Activated CD4-positive, alpha-beta T cell treated with anti-CD3 and anti-CD28 coated beads for 24 hours (primary cell): ENCODE measurements around the gene ETV6.

Experiments
- DNase-seq, 2 donors: peaks; one replicate each; pipeline ENCODE4 v3.0.0-alpha.2; 2020; ENCODE audit warnings: low read depth in 2 of 2

The ETV6 gene

DNA sequence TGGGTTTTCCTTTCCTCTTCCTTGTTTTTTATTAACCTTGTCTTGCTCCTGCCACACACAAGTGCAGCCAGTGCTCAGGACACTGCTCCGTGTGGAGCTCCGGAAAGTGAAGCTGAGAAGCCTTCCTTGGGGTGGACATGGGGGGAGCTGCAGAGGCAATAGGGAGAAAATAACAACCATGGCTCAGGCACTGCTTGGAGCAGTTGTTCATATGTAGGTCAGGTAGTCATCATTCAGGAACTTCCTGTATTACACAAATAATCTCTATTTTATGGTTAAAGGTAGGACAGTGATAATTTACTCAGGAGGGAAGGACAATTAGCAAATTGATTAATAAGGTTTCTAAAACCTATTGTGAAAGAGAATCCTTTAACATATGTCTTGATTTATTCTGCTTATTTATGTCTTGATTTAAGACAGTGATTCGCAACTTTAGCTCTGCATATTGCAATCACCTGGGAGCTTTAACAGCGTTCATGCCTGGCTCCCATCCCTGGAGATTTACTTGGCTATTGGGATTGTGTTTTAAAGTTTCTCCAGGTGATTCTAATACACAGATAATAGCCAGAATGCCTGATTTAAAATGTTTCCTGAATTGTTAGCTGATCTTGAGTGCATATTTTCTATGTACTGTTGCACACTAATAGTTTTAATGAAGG is 92.1 kb downstream of the ETV6 start:
- DNase-seq, result no peak

DNA sequence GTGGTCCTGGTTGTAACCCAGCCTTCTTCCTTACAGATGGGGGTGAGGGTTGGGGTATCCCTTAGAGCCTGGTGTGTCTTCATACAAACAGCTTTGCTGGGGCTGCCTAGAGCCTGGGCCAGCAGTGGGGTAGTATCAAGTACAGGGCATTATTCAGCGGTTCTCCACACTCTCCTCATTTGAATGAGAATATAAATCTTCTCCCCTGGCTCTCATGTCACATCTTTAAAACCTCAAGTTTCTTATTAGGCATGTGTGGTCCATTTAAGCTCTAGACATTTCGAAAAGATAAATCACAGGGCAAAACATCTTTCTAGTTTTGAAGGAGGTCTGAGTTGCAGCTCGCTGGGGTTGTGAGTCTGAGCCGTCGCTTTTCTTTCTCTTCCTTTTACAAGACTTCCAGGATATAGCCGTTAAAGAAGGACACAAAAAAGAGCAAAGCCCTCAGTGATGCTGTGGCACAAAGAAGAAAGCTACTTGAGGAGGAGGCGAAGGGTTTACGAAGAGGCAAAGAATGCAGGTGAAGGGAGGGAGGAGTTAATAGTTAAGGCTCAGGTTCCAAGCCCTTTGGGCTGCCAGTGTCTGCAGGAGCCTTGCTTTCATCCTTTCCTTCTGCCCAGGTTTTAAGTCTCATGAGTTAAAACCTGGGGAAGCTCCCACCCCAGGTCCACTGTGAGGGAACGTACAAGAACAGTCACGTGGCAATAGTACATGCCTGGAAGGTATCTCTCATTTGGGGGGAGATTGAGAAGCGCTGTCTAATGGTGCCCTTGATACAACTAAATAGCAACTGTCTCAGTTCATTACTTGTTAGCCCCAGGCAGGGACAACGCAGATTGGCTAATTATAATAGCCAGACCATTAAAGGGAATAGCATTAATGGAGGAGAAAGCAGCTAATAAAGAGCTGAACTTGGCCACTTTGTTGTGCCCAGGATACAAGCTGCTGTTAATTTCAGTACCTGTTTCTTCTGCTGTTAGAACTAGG is 94.2 kb downstream of the ETV6 start:
- DNase-seq, result no peak

DNA sequence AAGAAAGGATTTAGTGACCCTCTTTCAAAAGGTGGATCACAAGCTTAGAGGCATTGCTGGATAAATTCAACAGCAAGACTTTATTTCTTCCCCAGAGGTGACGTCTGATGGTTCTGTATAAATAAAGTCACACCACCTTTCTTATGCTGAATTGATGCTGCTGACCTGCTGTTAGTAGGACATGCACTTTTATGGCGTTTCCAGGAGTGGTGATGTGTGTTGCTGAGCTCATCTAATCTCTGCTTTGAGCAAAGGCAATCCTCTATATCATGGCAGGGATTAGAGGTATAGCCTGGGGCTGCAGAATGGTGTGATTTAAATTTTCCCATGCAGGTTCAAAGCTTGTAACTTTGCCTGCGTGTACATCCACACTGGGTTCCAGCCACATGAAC is 94.9 kb downstream of the ETV6 start:
- DNase-seq, result no peak

DNA sequence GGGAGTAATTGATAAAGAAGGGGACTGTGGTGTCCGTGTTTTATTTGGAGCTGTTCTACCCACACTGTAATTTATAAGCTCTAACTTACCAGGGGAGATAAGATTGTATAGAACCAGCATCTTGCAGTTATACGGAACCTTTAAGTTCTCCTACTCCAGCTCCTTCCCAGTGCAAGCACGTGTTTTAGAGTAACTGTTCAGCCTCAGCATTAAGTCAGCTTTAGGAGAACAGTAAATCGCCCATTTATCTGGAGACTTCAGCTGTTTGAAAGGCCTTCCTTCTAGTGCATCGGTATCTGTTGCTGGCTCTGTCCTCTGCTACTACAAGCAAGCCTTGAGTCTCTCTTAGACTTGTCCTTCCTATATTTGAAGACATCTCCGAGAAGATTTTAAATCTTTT is 95.6 kb downstream of the ETV6 start:
- DNase-seq, result no peak

DNA sequence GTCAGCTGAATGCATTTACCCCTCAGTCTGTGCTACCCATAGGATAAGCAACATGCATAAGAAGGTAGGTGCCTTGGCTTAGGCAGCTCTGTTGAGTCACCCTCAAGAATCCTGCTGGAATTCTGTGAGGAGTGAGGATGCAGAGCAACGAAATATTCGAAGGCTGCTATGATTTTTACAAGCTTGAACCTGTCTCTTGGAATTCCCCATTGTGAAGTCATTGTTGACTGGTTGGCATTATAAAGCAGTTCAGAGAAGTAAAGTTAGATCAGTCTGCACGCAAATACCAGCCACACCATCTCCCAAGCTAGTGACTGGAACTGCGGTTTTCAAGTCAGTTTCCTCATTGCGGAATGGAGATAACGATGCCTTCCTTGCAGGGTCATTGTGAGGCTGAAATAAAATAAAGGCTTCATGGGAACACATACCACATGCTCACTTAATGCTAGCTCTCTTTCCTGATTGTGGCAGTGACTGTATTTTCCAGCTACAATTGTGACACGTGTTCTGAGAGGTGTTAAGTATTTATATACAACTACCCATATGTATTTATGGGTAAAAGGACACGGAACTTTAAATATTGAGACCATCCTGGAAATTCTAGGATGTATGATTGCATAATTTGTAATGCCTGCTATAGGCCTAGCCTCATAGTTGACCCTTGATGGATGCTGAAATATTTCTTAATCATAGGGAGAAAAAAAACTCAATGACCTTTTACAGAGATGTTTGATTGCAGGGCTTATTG is 96.7 kb downstream of the ETV6 start:
- DNase-seq, result no peak

DNA sequence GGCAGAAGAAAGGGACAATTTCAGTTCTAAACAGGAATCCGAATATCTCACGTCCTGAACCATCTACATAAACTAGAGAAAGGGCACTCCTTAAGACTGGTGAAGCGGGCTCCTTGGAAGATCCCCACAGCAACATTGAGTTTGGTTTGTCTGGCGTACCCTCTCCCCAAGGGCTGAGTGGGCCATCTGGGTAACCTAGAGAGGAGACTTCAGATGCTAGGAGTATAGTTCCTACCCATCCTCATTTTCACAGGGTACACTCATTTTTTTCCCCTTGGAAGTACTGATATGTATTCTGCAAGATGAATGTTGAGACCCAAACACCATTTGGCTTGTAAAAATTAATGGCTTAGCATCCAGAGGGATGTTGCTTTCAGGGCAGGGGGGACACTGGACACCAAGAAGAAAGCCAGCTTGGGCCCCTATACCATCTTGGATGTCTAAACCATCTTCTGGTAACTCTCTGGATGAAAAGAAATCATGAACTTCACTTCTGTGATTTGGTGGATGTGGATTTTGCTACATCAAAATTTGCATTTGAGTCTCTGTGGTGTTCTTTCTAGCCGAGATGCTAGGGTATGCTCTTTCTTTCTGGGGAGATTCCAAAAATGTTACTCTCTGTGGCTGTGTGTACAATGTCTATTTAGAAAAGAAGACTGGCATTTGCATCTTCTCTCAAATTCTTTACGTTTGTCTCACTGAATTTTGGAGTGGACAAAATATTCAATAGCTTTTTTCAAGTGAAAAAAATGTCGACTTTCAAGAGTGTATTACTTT is 97.7 kb downstream of the ETV6 start:
- no peak for DNase-seq

- DNase-seq, result no peak
These were observed 98.5 kb downstream of the ETV6 start for GRCh38 chr12:11747969-11748368.

GRCh38 chr12:11748903-11749302 is 99.4 kb downstream of the ETV6 start:
- no peak for DNase-seq

DNA sequence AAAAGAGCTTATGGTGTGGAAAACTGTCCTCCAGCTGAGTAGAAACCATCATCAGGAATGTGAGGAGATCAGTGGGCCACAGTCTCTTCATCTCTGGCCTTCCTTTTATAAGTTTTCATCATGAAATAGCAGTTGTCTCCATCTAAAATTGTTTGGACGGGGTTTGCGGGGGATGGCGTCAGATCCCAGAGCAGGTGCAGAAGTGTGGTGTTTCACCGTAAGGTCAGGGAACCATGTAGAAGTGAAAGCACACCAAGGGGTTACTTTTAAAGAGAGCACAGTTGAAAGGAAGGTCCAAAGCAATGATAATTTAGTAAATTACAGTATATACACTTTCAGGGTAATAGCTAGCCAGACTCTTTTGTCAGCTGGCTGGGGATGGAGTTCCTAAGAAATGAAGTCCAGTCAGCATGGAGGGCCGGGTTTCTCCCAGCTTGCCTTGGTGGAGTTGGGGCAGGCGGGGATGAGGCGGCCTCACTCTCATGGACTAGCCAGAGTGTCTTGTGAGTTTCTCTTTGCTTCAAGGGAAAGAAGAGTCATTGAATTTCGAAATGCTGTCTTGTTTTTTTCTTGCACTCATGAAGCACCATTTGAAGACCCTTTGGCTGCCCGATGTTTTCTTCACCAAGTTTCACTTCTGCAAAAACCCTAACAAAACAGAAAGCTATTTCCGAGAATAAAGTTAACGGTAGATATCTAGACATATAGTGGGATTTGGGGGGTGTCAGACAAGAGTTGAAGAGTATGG is 100.6 kb downstream of the ETV6 start:
- no peak for DNase-seq

GRCh38 chr12:11752403-11753149 is 103.1 kb downstream of the ETV6 start:
- no peak for DNase-seq

DNA sequence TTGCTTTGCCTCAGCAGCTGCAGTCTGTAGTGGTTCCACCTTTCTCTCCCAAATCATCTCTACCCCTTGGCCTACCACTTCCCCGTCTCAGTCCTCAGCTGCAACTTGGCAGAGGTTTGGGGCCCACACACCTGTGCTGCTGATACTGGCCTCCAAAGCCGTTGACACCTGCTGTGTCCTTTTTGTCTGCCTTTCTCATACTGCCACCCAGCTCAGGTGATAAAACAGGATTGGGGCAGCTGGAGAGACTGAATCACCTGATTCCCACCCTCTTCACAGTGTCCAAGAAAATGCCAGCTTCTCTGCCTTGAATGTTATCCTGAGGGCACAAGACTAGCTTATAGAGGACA is 103.7 kb downstream of the ETV6 start:
- DNase-seq, result no peak

DNA sequence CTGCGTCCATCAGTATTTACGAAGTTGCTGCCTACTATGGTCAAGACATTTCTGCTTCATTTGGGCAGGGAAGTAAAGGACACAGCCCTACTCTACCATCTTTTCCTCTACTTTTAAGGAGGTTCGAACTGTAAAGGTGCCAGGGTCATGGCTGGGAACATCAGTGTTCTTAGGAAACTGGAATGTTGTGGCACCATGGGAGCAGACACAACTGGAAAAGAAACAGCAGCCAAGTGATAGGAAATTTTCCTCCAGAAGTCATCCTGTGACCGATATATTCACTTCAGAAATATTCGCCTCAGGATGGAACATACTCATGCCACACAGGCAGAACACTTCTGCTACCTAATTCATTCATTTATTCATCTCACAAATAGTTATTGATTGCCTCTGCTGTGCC is 104.4 kb downstream of the ETV6 start:
- DNase-seq, result no peak

GRCh38 chr12:11754256-11754655 is 104.8 kb downstream of the ETV6 start:
- DNase-seq, result no peak

DNA sequence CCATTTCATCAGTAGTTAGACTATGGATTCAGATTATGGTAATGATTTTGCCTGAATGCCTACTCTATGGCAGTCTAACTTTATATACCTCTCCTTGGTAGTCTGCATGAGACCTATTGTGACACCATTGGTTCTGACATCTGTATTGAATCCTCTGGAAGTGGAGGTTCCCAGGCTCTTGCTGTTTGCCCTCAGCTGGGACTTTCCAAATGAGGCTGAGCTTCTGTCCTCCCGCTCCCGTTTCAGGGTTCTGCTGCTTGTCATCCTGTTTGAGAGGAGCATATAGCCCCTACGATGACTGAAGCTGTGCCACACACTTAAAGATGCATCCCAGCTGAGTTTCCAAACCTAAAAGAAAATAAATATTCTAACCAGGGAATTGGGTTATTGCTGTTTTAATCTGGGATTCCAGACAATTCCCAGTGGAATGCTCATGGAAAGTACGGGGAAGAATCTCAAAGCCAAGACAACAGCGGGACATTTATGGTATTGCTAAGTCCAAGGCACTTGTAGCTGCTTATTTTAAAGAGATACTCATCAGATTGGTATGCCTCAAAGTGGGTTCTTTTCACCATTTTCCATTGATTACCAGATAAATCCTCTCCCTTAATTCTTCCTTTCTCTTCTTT is 105.9 kb downstream of the ETV6 start:
- no peak for DNase-seq

GRCh38 chr12:11756022-11756421 is 106.5 kb downstream of the ETV6 start:
- DNase-seq, result no peak

DNA sequence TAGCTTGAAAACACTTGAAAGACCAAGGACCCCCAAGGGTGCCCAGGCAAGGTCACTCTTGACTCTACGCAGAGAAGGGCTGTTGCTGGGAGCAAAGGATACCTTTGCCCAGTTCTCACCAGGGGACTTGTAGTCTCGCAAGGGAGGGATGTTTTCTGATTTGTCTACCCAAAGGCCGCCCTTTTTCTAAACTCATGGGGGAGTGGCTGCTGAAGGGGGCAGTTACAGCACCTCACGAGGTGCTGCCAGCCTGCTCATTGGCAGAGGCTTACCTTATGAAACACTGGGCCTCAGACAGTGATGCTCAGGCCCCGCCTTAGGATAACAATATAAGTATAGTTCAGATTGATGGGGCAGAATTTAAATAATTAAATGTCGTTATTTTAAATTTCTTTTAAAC is 107.0 kb downstream of the ETV6 start:
- DNase-seq, result no peak

DNA sequence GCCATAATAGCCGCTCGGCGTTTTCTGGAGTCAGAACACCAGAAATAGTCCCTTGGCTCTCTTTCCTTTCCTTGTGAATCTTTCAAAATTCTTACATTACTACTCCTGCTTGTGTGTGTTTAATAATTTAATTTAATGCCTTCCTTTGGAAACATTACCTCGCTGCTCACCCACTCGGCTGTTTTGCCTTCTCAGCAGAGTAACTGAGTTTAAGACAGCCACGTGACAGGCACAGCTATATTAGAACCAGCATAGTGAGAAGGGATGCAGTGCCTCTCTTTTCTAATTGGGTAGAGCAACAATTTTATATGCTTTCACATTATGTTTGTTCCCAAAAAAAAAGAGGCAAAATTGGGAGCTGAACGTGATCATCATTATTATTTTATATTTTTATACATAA is 107.6 kb downstream of the ETV6 start:
- DNase-seq, result no peak

- DNase-seq, result no peak
These were observed 108.1 kb downstream of the ETV6 start for GRCh38 chr12:11757531-11757930.

DNA sequence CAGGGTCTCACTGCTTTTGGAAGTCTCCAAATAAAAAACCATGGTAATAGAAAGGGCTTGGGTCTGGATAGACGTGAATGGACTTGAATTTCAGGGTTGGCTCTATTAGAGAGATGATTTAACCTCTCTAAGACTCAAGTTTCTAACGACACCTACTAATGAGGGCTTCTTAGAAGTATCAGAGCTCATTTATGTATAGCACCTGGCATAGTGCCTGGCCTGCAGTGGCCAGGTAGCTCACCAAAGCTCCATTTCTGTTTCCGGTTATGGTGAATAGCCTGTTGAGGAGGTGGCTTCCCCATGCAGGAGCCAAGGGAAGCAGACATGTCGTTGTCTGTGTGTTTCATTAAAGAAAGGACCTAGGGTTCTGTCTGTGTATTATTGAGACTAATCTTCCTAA is 108.6 kb downstream of the ETV6 start:
- no peak for DNase-seq
